Breast epithelium (tissue), 4 donors: Measurements from ENCODE around the gene BRD4. TPM values are rescaled to one million over a fixed set of nuclear protein-coding genes. Genes with fewer than 3 reads are reported as not detected.
"Not testable (repeated sequence)": the region's sequence is repeated elsewhere in the genome, so short reads cannot be mapped to it uniquely, and the experiment has no call there.

ENCODE experiments used
- DNase-seq, 2 donors: peaks; one replicate each; pipeline ENCODE4 v3.0.0-alpha.2; 2019; ENCODE audit warnings: low spot score in 2 of 2
- H3K27ac ChIP-seq, 2 donors: fragments of 200-600 bp; sonication (generic) in 1 of 2; one replicate each; pipeline ENCODE4 v1.5.1; 2016 to 2019; ENCODE audit warnings: mild to moderate bottlenecking in 1 of 2
- H3K27me3 ChIP-seq, 2 donors: fragments of 200-600 bp; sonication (generic) in 1 of 2; one replicate each; pipeline versions ENCODE4 v1.5.1 to v1.6.0; 2017 to 2019; ENCODE audit warnings: control low read depth in 1 of 2, mild to moderate bottlenecking in 1 of 2
- H3K36me3 ChIP-seq: fragments of 200-600 bp; one replicate; pipeline ENCODE4 v1.5.1; 2019
- H3K4me1 ChIP-seq, 2 donors: fragments of 200-600 bp; sonication (generic); one replicate each; pipeline ENCODE4 v1.5.1; 2016 to 2019; ENCODE audit warnings: control low read depth in 1 of 2
- H3K4me3 ChIP-seq, 3 donors: fragments of 200-600 bp; sonication (generic); 1 replicate in 2 of 3; 2 replicates in 1 of 3; pipeline ENCODE4 v1.5.1; 2016 to 2019; ENCODE audit warnings: mild to moderate bottlenecking in 3 of 3, moderate library complexity in 2 of 3
- H3K9me3 ChIP-seq, 2 donors: fragments of 200-600 bp; sonication (generic) in 1 of 2; one replicate each; pipeline ENCODE4 v1.5.1; 2016 to 2019; ENCODE audit warnings: control low read depth in 1 of 2
- CTCF ChIP-seq, 3 donors: fragments of 450-650 bp; IDR thresholded peaks; one replicate each; pipeline ENCODE4 v1.5.1; 2016 to 2017; ENCODE audit warnings: antibody characterized with exemption in 3 of 3, mild to moderate bottlenecking in 3 of 3, moderate library complexity in 3 of 3
- POLR2A ChIP-seq: fragments of 450-650 bp; IDR thresholded peaks from one replicate; pipeline ENCODE4 v1.6.1; 2016; ENCODE audit warnings: antibody characterized with exemption, mild to moderate bottlenecking, moderate library complexity
- POLR2AphosphoS5 ChIP-seq, 3 donors: sonication (generic); formaldehyde crosslinking; IDR thresholded peaks; one replicate each; pipeline ENCODE4 v1.6.1; 2017; ENCODE audit warnings: antibody characterized with exemption in 3 of 3
- intact Hi-C: fragments of 100-400 bp; cut with DNase I; formaldehyde crosslinking; loops from one replicate; pipeline ENCODE4 v1.15.1; 2023; ENCODE audit warnings: low total_unique reads
- total RNA-seq, 3 donors: library from RNA; depleted of rRNA; stranded (reverse); fragments of >200 nt; gene quantifications; one replicate each; pipeline ENCODE4 v1.1.0, GENCODE V29; 2016

The BRD4 gene
- total RNA-seq, 3 donors from 2014 or later, result 25.6 to 37.5 (median 33.8) TPM

GRCh38 chr19:15358918-15359317, 26.6 kb upstream of the BRD4 start:
- no peak for DNase-seq
- intact Hi-C loops, result no loop called here
- TF ChIP-seq POLR2AphosphoS5 (IDR thresholded peaks at IDR 0.05) (no peak), CTCF (IDR thresholded peaks at IDR 0.05) (no peak), POLR2A (no peak)
- H3K9me3 ChIP-seq, result no peaks in the 10 kb centered on the region
- no peaks in the 10 kb centered on the region for H3K4me1 ChIP-seq
- H3K27ac ChIP-seq, result no peak overlapping the region
- H3K4me3 ChIP-seq, result no peak overlapping the region
- peaks cover 14% of the 10 kb centered on the region for H3K36me3 ChIP-seq
- H3K27me3 ChIP-seq, result no peaks in the 10 kb centered on the region

GRCh38 chr19:15357906-15358305, 25.6 kb upstream of the BRD4 start:
- intact Hi-C loops, result no loop called here
- peaks cover 14% of the 10 kb centered on the region for H3K36me3 ChIP-seq
- TF ChIP-seq POLR2AphosphoS5 (IDR thresholded peaks at IDR 0.05) (no peak), CTCF (IDR thresholded peaks at IDR 0.05) (no peak), POLR2A (no peak)

GRCh38 chr19:15354566-15355296, 22.4 kb upstream of the BRD4 start:
- Histone ChIP-seq H3K36me3 (peaks cover 14% of the 10 kb centered on the region), H3K4me3 (no peak overlapping the region), H3K9me3 (no peaks in the 10 kb centered on the region), H3K27me3 (no peaks in the 10 kb centered on the region), H3K4me1 (no peaks in the 10 kb centered on the region), H3K27ac (no peak overlapping the region)
- DNase-seq, result no peak
- TF ChIP-seq CTCF (IDR thresholded peaks at IDR 0.05) (no peak), POLR2AphosphoS5 (IDR thresholded peaks at IDR 0.05) (no peak), POLR2A (no peak)
- intact Hi-C loops, result no loop called here

More at GRCh38 chr19:15357906-15358305, 25.6 kb upstream of the BRD4 start:
- Histone ChIP-seq H3K4me1 (no peaks in the 10 kb centered on the region), H3K27ac (no peak overlapping the region), H3K9me3 (no peaks in the 10 kb centered on the region), H3K4me3 (no peak overlapping the region), H3K27me3 (no peaks in the 10 kb centered on the region)
- no peak for DNase-seq

GRCh38 chr19:15353908-15354307, 21.6 kb upstream of the BRD4 start:
- no peak overlapping the region for H3K4me3 ChIP-seq
- no peaks in the 10 kb centered on the region for H3K4me1 ChIP-seq
- intact Hi-C loops, result no loop called here
- no peak for DNase-seq
- peaks cover 13% of the 10 kb centered on the region for H3K36me3 ChIP-seq
- H3K27ac ChIP-seq, result no peak overlapping the region
- H3K27me3 ChIP-seq, result no peaks in the 10 kb centered on the region
- TF ChIP-seq POLR2AphosphoS5 (IDR thresholded peaks at IDR 0.05) (no peak), POLR2A (no peak), CTCF (IDR thresholded peaks at IDR 0.05) (no peak)
- H3K9me3 ChIP-seq, result no peaks in the 10 kb centered on the region

- H3K27ac ChIP-seq, H3K4me1 ChIP-seq, H3K4me3 ChIP-seq, H3K36me3 ChIP-seq, H3K27me3 ChIP-seq, DNase-seq, intact Hi-C loops, H3K9me3 ChIP-seq: not testable (repeated sequence)
Observed at GRCh38 chr19:15352535-15352934, 20.2 kb upstream of the BRD4 start.

GRCh38 chr19:15341328-15341727, 9.0 kb upstream of the BRD4 start:
- H3K9me3 ChIP-seq, intact Hi-C loops, H3K27ac ChIP-seq, H3K4me1 ChIP-seq, DNase-seq, H3K36me3 ChIP-seq, H3K27me3 ChIP-seq, H3K4me3 ChIP-seq: not testable (repeated sequence)
